IPS DF 6.9 (cell line): ENCODE measurements around the gene PPARG.

Experiments used
- DNase-seq: peaks from one replicate; pipeline ENCODE4 v3.0.0-alpha.2; 2013; ENCODE audit warnings: low read depth, low spot score
- H3K27ac ChIP-seq: one replicate; pipeline ENCODE4 v1.5.1; 2013; ENCODE audit warnings: low read length, control low read depth
- H3K27me3 ChIP-seq: 2 replicates; pipeline ENCODE4 v1.6.1; 2013; ENCODE audit warnings: mild to moderate bottlenecking, low read length; ENCODE audit not compliant: control insufficient read depth, insufficient read depth
- H3K36me3 ChIP-seq: 2 replicates; pipeline ENCODE4 v1.6.1; 2013; ENCODE audit warnings: low read length; ENCODE audit not compliant: control insufficient read depth, insufficient read depth
- H3K4me1 ChIP-seq: 2 replicates; pipeline ENCODE4 v1.6.1; 2013; ENCODE audit warnings: low read length; ENCODE audit not compliant: control insufficient read depth, insufficient read depth
- H3K4me3 ChIP-seq: 2 replicates; pipeline ENCODE4 v1.5.1; 2013; ENCODE audit warnings: mild to moderate bottlenecking, low read length
- H3K9me3 ChIP-seq: 2 replicates; pipeline ENCODE4 v1.6.1; 2013; ENCODE audit warnings: low read length, inconsistent platforms; ENCODE audit not compliant: control insufficient read depth, insufficient read depth
- WGBS: extraction: QIAGEN DNeasy Blood & Tissue Kit; methylation state at CpG from one replicate; pipeline ENCODE4 v1.1.7; 2013; ENCODE audit warnings: mixed read lengths, missing lambda C conversion rate; ENCODE audit not compliant: insufficient read length, insufficient coverage; 5-methylcytosine and 5-hydroxymethylcytosine counted together

The PPARG gene

GRCh38 chr3:12343047-12343501 is 54.2 kb downstream of the PPARG start:
- no peak overlapping the region for H3K27ac ChIP-seq

GRCh38 chr3:12345141-12345561 is 56.3 kb downstream of the PPARG start:
- DNase-seq, result no peak
- H3K4me1 ChIP-seq, result no peaks in the 10 kb centered on the region

More at GRCh38 chr3:12343047-12343501, 54.2 kb downstream of the PPARG start:
- no CpG with 5 or more reads among the region's 3 CpGs for WGBS
- no peak overlapping the region for H3K4me3 ChIP-seq
- H3K4me1 ChIP-seq, result no peaks in the 10 kb centered on the region
- H3K9me3 ChIP-seq, result no peaks in the 10 kb centered on the region
- no peaks in the 10 kb centered on the region for H3K36me3 ChIP-seq
- DNase-seq, result no peak
- no peaks in the 10 kb centered on the region for H3K27me3 ChIP-seq

GRCh38 chr3:12345584-12346494 is 57.0 kb downstream of the PPARG start:
- Histone ChIP-seq H3K9me3 (no peaks in the 10 kb centered on the region), H3K27ac (no peak overlapping the region), H3K27me3 (no peaks in the 10 kb centered on the region), H3K4me1 (no peaks in the 10 kb centered on the region), H3K36me3 (no peaks in the 10 kb centered on the region), H3K4me3 (no peak overlapping the region)
- no peak for DNase-seq
- WGBS, result no CpG with 5 or more reads among the region's 8 CpGs

More at GRCh38 chr3:12345141-12345561, 56.3 kb downstream of the PPARG start:
- no peaks in the 10 kb centered on the region for H3K27me3 ChIP-seq
- no CpG with 5 or more reads among the region's 5 CpGs for WGBS
- no peak overlapping the region for H3K27ac ChIP-seq
- H3K9me3 ChIP-seq, result no peaks in the 10 kb centered on the region
- no peaks in the 10 kb centered on the region for H3K36me3 ChIP-seq
- no peak overlapping the region for H3K4me3 ChIP-seq

GRCh38 chr3:12347301-12347700 is 58.4 kb downstream of the PPARG start:
- Histone ChIP-seq H3K27me3 (no peaks in the 10 kb centered on the region), H3K9me3 (no peaks in the 10 kb centered on the region), H3K4me3 (no peak overlapping the region), H3K36me3 (no peaks in the 10 kb centered on the region), H3K4me1 (no peaks in the 10 kb centered on the region), H3K27ac (no peak overlapping the region)
- WGBS, result no CpG with 5 or more reads among the region's 3 CpGs
- no peak for DNase-seq

GRCh38 chr3:12349895-12350811 is 61.3 kb downstream of the PPARG start:
- Histone ChIP-seq H3K27ac (no peak overlapping the region), H3K4me3 (no peak overlapping the region), H3K4me1 (no peaks in the 10 kb centered on the region), H3K9me3 (no peaks in the 10 kb centered on the region), H3K36me3 (no peaks in the 10 kb centered on the region), H3K27me3 (no peaks in the 10 kb centered on the region)
- WGBS, result no CpG with 5 or more reads among the region's 9 CpGs
- no peak for DNase-seq

GRCh38 chr3:12351145-12351544 is 62.3 kb downstream of the PPARG start:
- Histone ChIP-seq H3K27ac (no peak overlapping the region), H3K36me3 (no peaks in the 10 kb centered on the region), H3K4me3 (no peak overlapping the region), H3K27me3 (no peaks in the 10 kb centered on the region), H3K4me1 (no peaks in the 10 kb centered on the region), H3K9me3 (no peaks in the 10 kb centered on the region)
- no peak for DNase-seq
- WGBS, result no CpG with 5 or more reads among the region's 4 CpGs

- Histone ChIP-seq H3K27me3 (no peaks in the 10 kb centered on the region), H3K9me3 (no peaks in the 10 kb centered on the region), H3K4me1 (no peaks in the 10 kb centered on the region), H3K36me3 (no peaks in the 10 kb centered on the region), H3K4me3 (no peak overlapping the region), H3K27ac (no peak overlapping the region)
- no CpG with 5 or more reads among the region's 2 CpGs for WGBS
- DNase-seq, result no peak
These were observed 63.4 kb downstream of the PPARG start for GRCh38 chr3:12352253-12352652.

- Histone ChIP-seq H3K27ac (no peak overlapping the region), H3K27me3 (no peaks in the 10 kb centered on the region), H3K9me3 (no peaks in the 10 kb centered on the region), H3K4me3 (no peak overlapping the region), H3K36me3 (no peaks in the 10 kb centered on the region), H3K4me1 (no peaks in the 10 kb centered on the region)
- DNase-seq, result no peak
These were observed 63.9 kb downstream of the PPARG start for GRCh38 chr3:12352755-12353154.

- Histone ChIP-seq H3K27me3 (no peaks in the 10 kb centered on the region), H3K4me3 (no peak overlapping the region), H3K9me3 (no peaks in the 10 kb centered on the region), H3K27ac (no peak overlapping the region), H3K36me3 (no peaks in the 10 kb centered on the region), H3K4me1 (no peaks in the 10 kb centered on the region)
- DNase-seq, result no peak
- WGBS, result no CpG with 5 or more reads among the region's 7 CpGs
These were observed 65.1 kb downstream of the PPARG start for GRCh38 chr3:12353796-12354525.

GRCh38 chr3:12356175-12356574 is 67.3 kb downstream of the PPARG start:
- WGBS, result 100% methylated on average over 1 of the region's 5 CpGs
- no peaks in the 10 kb centered on the region for H3K9me3 ChIP-seq
- H3K4me1 ChIP-seq, result no peaks in the 10 kb centered on the region
- no peak overlapping the region for H3K4me3 ChIP-seq
- no peaks in the 10 kb centered on the region for H3K36me3 ChIP-seq
- H3K27ac ChIP-seq, result no peak overlapping the region
- no peaks in the 10 kb centered on the region for H3K27me3 ChIP-seq
- no peak for DNase-seq
